Lung (tissue), 12 donors: ENCODE data around the gene BDKRB1. TPM values are rescaled to one million over a fixed set of nuclear protein-coding genes. Genes with fewer than 3 reads are reported as not detected.
A peak's percentile ranks its signal among the peaks of the same experiment; 100 is the strongest.

Experiments used
- ATAC-seq: fragments of 200-7000 bp; cut with Tn5 transposase; one replicate; pipeline ENCODE4 v1.9.1; 2020; ENCODE audit warnings: moderate number of reproducible peaks; ENCODE audit not compliant: insufficient read depth, low FRiP score
- DNase-seq, 3 donors: peaks; one replicate each; pipeline ENCODE4 v3.0.0-alpha.2; 2013 to 2017
- H3K27ac ChIP-seq, 2 donors: one replicate each; pipeline ENCODE4 v1.5.1; 2013; ENCODE audit warnings: mild to moderate bottlenecking in 2 of 2, moderate library complexity in 2 of 2, control low read depth in 1 of 2, inconsistent platforms in 1 of 2, low read depth in 1 of 2, low read length in 1 of 2
- H3K27me3 ChIP-seq, 3 donors: one replicate each; pipeline ENCODE4 v1.5.1; 2013; ENCODE audit warnings: low read length in 2 of 3; ENCODE audit not compliant: control insufficient read depth in 3 of 3, insufficient read depth in 3 of 3
- H3K36me3 ChIP-seq, 4 donors: one replicate each; pipeline ENCODE4 v1.5.1; 2013; ENCODE audit warnings: low read length in 4 of 4, mild to moderate bottlenecking in 1 of 4, moderate library complexity in 1 of 4; ENCODE audit not compliant: control insufficient read depth in 4 of 4, insufficient read depth in 4 of 4
- H3K4me1 ChIP-seq, 5 donors: one replicate each; pipeline ENCODE4 v1.5.1; 2013; ENCODE audit warnings: low read length in 5 of 5, mild to moderate bottlenecking in 2 of 5, moderate library complexity in 1 of 5; ENCODE audit not compliant: control insufficient read depth in 5 of 5, insufficient read depth in 5 of 5
- H3K4me3 ChIP-seq: one replicate; pipeline ENCODE4 v1.5.1; 2013; ENCODE audit warnings: mild to moderate bottlenecking, control low read depth, moderate library complexity
- H3K9ac ChIP-seq, 2 donors: one replicate each; pipeline ENCODE4 v1.5.1; 2013; ENCODE audit warnings: low read length in 2 of 2, control low read depth in 1 of 2; ENCODE audit not compliant: insufficient read depth in 1 of 2
- H3K9me3 ChIP-seq, 4 donors: one replicate each; pipeline ENCODE4 v1.5.1; 2013; ENCODE audit warnings: low read length in 3 of 4, mild to moderate bottlenecking in 1 of 4, moderate library complexity in 1 of 4; ENCODE audit not compliant: control insufficient read depth in 4 of 4, insufficient read depth in 3 of 4
- CTCF ChIP-seq: IDR thresholded peaks from 2 replicates; pipeline ENCODE4 v1.5.1; 2012; ENCODE audit warnings: mild to moderate bottlenecking; ENCODE audit errors: control extremely low read depth, extremely low read depth
- WGBS, 2 donors: extraction: QIAGEN DNeasy Blood & Tissue Kit; methylation state at CpG; one replicate each; pipeline ENCODE4 v1.1.7; 2013; 5-methylcytosine and 5-hydroxymethylcytosine counted together
- polyA plus RNA-seq, 2 donors: library from polyadenylated mRNA; stranded (reverse); fragments of 200-250 nt; gene quantifications; one replicate each; pipeline ENCODE4 v1.2.1, GENCODE V29; 2013
- total RNA-seq, 2 donors: library from RNA; depleted of rRNA in 1 of 2; stranded (reverse); fragments of >200 nt in 1 of 2; gene quantifications; one replicate each; pipeline ENCODE4 v1.2.1, GENCODE V29; 2014 to 2021
- donor health status: control.
- donor health status: control.
- donor health status: Bipolar disorder and iron deficiency.
- donor health status: healthy.
- donor health status: DM: yes; HTN: yes; CAD: no.

BDKRB1 gene
- total and polyA plus RNA-seq, 4 donors = 0.18 to 5.4 (median 0.42) TPM

- no peak overlapping the region for H3K4me3 ChIP-seq
- H3K9ac ChIP-seq = no peak overlapping the region
- ATAC-seq = no peak
- no peak overlapping the region for H3K27ac ChIP-seq
- H3K9me3 ChIP-seq = peaks cover 0 to 7% (median 0%) of the 10 kb centered on the region in 4 donors
- no peaks in the 10 kb centered on the region for H3K27me3 ChIP-seq
- WGBS, 2 donors = 35 to 44% methylated on average over 3 of the region's 3 CpGs
- peaks cover 0 to 24% (median 5%) of the 10 kb centered on the region in 5 donors for H3K4me1 ChIP-seq
- peak; percentile 47 to 67 (median 63) for DNase-seq
- TF ChIP-seq CTCF = no peak
- no peaks in the 10 kb centered on the region for H3K36me3 ChIP-seq
Observed at GRCh38 chr14:96267336-96267735, 11.3 kb downstream of the BDKRB1 start.

- TF ChIP-seq CTCF = no peak
- WGBS, 2 donors = 96 to 99% methylated on average over 5 of the region's 5 CpGs
- Histone ChIP-seq H3K27ac (no peak overlapping the region), H3K4me1 (peaks cover 0 to 19% (median 5%) of the 10 kb centered on the region in 5 donors), H3K4me3 (no peak overlapping the region), H3K36me3 (no peaks in the 10 kb centered on the region), H3K27me3 (no peaks in the 10 kb centered on the region), H3K9me3 (peaks cover 0 to 7% (median 0%) of the 10 kb centered on the region in 4 donors), H3K9ac (no peak overlapping the region)
- ATAC-seq (no peak), DNase-seq (no peak)
Observed at GRCh38 chr14:96267916-96268315, 11.9 kb downstream of the BDKRB1 start.

GRCh38 chr14:96268431-96269358 lies 12.7 kb downstream of the BDKRB1 start:
- peak in 1 of 3 donors; percentile 26 for DNase-seq
- no peak overlapping the region for H3K27ac ChIP-seq
- 80 to 89% methylated on average over 22 of the region's 22 CpGs for WGBS, 2 donors

More at GRCh38 chr14:96268431-96269358, 12.7 kb downstream of the BDKRB1 start:
- no peaks in the 10 kb centered on the region for H3K27me3 ChIP-seq
- H3K36me3 ChIP-seq = no peaks in the 10 kb centered on the region
- H3K4me3 ChIP-seq = no peak overlapping the region
- peaks cover 0 to 15% (median 3%) of the 10 kb centered on the region in 5 donors for H3K4me1 ChIP-seq
- no peak for TF ChIP-seq CTCF
- no peak overlapping the region for H3K9ac ChIP-seq
- H3K9me3 ChIP-seq = peaks cover 0 to 9% (median 0%) of the 10 kb centered on the region in 4 donors
- ATAC-seq = peak; percentile 80
